ENCODE data around the gene ASIC4.
A peak's percentile ranks its signal among the peaks of the same experiment; 100 is the strongest.

Gene ASIC4

DNA sequence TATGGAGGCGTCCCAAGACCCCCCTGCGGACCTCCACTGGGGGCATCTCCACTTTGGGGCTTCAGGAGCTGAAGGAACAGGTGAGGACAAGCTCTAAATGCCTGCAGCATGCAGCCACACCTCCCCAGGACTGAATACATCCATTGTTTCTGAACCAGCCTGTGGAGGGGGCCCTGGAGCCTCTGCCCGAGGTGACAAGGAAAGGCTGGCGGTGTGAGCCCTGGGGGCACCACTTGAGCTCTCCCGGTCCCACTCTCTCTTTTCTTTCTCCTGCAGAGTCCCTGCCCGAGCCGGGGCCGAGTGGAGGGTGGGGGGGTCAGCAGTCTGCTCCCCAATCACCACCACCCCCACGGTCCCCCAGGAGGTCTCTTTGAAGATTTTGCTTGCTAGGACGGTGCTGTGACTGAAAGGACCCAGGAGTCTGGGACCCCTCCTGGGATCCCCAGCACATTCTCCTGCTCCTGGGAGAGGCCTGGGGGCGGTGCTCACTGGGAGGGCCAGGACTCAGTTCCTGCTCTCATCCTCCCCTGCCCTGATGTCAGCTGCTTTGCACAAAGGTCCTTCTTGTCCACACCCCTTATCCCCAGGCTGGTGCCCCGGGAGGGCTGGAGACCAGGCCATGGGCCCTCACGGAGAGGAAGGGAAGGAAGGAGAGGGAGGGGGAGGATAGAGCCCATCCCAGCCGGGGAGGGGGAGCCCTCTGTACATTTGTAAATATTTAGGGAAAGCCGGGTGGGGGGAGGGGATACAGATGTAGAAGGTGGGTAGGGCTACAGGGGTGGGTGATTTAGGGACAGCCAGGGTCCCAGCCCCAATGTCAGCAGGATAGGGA, 23.6 kb downstream of the ASIC4 start:
- DNase-seq (ENCODE audit: insufficient read length, low spot score) (no peak), FAIRE-seq (no peak)
- TF ChIP-seq, protein P1, sequence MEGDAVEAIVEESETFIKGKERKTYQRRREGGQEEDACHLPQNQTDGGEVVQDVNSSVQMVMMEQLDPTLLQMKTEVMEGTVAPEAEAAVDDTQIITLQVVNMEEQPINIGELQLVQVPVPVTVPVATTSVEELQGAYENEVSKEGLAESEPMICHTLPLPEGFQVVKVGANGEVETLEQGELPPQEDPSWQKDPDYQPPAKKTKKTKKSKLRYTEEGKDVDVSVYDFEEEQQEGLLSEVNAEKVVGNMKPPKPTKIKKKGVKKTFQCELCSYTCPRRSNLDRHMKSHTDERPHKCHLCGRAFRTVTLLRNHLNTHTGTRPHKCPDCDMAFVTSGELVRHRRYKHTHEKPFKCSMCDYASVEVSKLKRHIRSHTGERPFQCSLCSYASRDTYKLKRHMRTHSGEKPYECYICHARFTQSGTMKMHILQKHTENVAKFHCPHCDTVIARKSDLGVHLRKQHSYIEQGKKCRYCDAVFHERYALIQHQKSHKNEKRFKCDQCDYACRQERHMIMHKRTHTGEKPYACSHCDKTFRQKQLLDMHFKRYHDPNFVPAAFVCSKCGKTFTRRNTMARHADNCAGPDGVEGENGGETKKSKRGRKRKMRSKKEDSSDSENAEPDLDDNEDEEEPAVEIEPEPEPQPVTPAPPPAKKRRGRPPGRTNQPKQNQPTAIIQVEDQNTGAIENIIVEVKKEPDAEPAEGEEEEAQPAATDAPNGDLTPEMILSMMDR (IDR thresholded peaks at IDR 0.05; ENCODE audit: insufficient read depth, missing control alignments) = no peak

GRCh38 chr2:219538504-219538951, 24.2 kb downstream of the ASIC4 start:
- DNase-seq (ENCODE audit: insufficient read length, low spot score) (no peak), FAIRE-seq (no peak)
- TF ChIP-seq, protein P1 (IDR thresholded peaks at IDR 0.05; ENCODE audit: insufficient read depth, missing control alignments) = no peak

DNA sequence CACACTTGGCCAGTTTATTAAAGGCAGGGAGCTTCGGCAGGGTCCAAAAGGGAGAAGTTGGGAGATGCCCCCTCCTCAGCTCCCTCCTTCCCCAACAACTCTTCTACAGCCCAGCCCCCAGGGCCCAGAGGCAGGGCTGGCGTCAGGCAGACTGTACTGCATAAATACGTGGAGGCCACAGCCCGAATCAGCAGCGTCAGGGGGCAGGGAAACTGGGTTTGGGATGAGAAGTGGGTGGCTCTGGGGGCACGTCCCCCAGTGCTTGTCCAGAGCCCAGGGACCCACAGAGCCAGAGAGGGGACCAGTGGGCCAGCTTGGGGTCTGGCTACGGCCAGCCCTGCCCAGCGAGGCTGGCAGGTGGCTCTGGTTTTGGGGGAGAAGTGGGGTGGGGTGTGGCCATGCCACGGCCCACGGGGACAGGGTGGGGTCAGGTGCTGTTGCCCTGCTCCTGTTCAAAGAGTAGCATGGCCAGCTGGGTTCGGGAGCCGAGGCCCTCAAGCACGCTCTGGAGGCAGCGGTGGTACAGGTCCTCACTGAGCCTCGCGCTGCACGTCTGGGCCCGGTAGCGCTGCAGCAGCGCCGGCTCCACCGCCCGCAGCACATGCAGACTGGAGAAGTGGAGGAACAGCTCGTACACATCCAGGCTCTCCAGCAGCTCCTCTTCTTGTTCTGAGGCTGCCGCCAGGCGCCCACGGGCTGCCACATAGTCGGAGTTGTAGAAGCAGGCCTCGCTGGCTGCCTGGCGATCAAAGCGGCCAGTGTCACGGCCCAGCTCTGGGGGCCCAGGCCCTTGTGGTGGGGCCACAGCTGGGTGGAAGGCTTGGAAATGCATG, 24.9 kb downstream of the ASIC4 start:
- no peak for FAIRE-seq
- no peak for DNase-seq (ENCODE audit: insufficient read length, low spot score)
- TF ChIP-seq, protein P1 (IDR thresholded peaks at IDR 0.05; ENCODE audit: insufficient read depth, missing control alignments) = no peak

GRCh38 chr2:219539926-219540678, 25.8 kb downstream of the ASIC4 start:
- no peak for FAIRE-seq
- TF ChIP-seq, protein P1 (IDR thresholded peaks at IDR 0.05; ENCODE audit: insufficient read depth, missing control alignments) = no peak
- DNase-seq (ENCODE audit: insufficient read length, low spot score) = no peak

GRCh38 chr2:219540784-219541504, 26.7 kb downstream of the ASIC4 start:
- DNase-seq (ENCODE audit: insufficient read length, low spot score) (no peak), FAIRE-seq (no peak)
- TF ChIP-seq, protein P1 (IDR thresholded peaks at IDR 0.05; ENCODE audit: insufficient read depth, missing control alignments) = no peak

GRCh38 chr2:219541611-219542180, 27.4 kb downstream of the ASIC4 start:
- TF ChIP-seq, protein P1 (IDR thresholded peaks at IDR 0.05; ENCODE audit: insufficient read depth, missing control alignments) = peak; percentile 67
- FAIRE-seq (no peak), DNase-seq (ENCODE audit: insufficient read length, low spot score) (peak; percentile 83)
